GM23338 (cell line): Measurements from ENCODE around the gene C16orf95. TPM values are rescaled to one million over a fixed set of nuclear protein-coding genes. Genes with fewer than 3 reads are reported as not detected.
A peak's percentile ranks its signal among the peaks of the same experiment; 100 is the strongest.

Source experiments
- ATAC-seq: fragments of 200-7000 bp; cut with Tn5 transposase; 3 replicates; pipeline ENCODE4 v1.9.1; 2020
- DNase-seq: peaks from one replicate; pipeline ENCODE4 v3.0.0-alpha.2; 2015; ENCODE audit warnings: low spot score
- H2AFZ ChIP-seq: fragments of 200-600 bp; sonication (generic); 2 replicates; pipeline ENCODE4 v1.8.0; 2016; ENCODE audit warnings: antibody characterized with exemption, mild to moderate bottlenecking, moderate library complexity
- H3F3A ChIP-seq: fragments of 200-600 bp; sonication (generic); replicated peaks from 2 replicates; pipeline ENCODE4 v1.8.0; 2017; ENCODE audit warnings: antibody characterized with exemption, mixed run types, low read depth
- H3K27ac ChIP-seq: fragments of 200-600 bp; sonication (generic); 2 replicates; pipeline ENCODE4 v1.6.1; 2016; ENCODE audit warnings: low read depth
- H3K27me3 ChIP-seq: fragments of 200-600 bp; sonication (generic); 2 replicates; pipeline ENCODE4 v1.8.0; 2016; ENCODE audit warnings: mild to moderate bottlenecking, mixed run types, moderate library complexity; ENCODE audit not compliant: insufficient read depth
- H3K36me3 ChIP-seq: fragments of 200-600 bp; sonication (generic); 2 replicates; pipeline ENCODE4 v1.8.0; 2016; ENCODE audit warnings: mild to moderate bottlenecking; ENCODE audit not compliant: insufficient read depth
- H3K4me1 ChIP-seq: fragments of 200-600 bp; sonication (generic); 2 replicates; pipeline ENCODE4 v1.8.0; 2016; ENCODE audit warnings: mild to moderate bottlenecking, moderate library complexity; ENCODE audit not compliant: insufficient read depth
- H3K4me2 ChIP-seq: fragments of 200-600 bp; sonication (generic); 2 replicates; pipeline ENCODE4 v1.7.1; 2017; ENCODE audit warnings: mixed run types
- H3K4me3 ChIP-seq: fragments of 200-600 bp; sonication (generic); 2 replicates; pipeline ENCODE4 v1.6.1; 2016; ENCODE audit warnings: mixed run types
- H3K79me2 ChIP-seq: fragments of 200-600 bp; sonication (generic); replicated peaks from 2 replicates; pipeline ENCODE4 v1.8.0; 2017; ENCODE audit warnings: mild to moderate bottlenecking; ENCODE audit not compliant: insufficient read depth
- H3K9me2 ChIP-seq: fragments of 200-600 bp; sonication (generic); 2 replicates; pipeline ENCODE4 v1.8.0; 2017; ENCODE audit not compliant: insufficient read depth
- H4K20me1 ChIP-seq: fragments of 200-600 bp; sonication (generic); replicated peaks from 2 replicates; pipeline ENCODE4 v1.8.0; 2017; ENCODE audit warnings: mild to moderate bottlenecking; ENCODE audit not compliant: insufficient read depth
- H3K27ac Mint-ChIP-seq: 2 replicates; pipeline ENCODE4 v1.8.0; 2020; ENCODE audit warnings: inconsistent platforms, mild to moderate bottlenecking, moderate library complexity, mixed read lengths
- H3K27me3 Mint-ChIP-seq: 3 replicates; pipeline ENCODE4 v1.8.0; 2022; ENCODE audit warnings: low read depth, mild to moderate bottlenecking, moderate library complexity, mixed read lengths, inconsistent platforms; ENCODE audit not compliant: insufficient read depth, poor library complexity
- H3K36me3 Mint-ChIP-seq: 3 replicates; pipeline ENCODE4 v1.8.0; 2021; ENCODE audit warnings: low read depth, mild to moderate bottlenecking, inconsistent platforms, moderate library complexity, mixed read lengths
- H3K4me1 Mint-ChIP-seq: 3 replicates; pipeline ENCODE4 v1.8.0; 2020; ENCODE audit warnings: mild to moderate bottlenecking, inconsistent platforms, mixed read lengths
- H3K4me3 Mint-ChIP-seq: 3 replicates; pipeline ENCODE4 v1.8.0; 2021; ENCODE audit warnings: moderate library complexity, mild to moderate bottlenecking, inconsistent platforms, mixed read lengths
- H3K9me3 Mint-ChIP-seq: 3 replicates; pipeline ENCODE4 v1.8.0; 2020; ENCODE audit warnings: moderate library complexity, mild to moderate bottlenecking, inconsistent platforms, mixed read lengths
- EZH2 ChIP-seq: fragments of 200-600 bp; sonication (generic); IDR thresholded peaks from one replicate; pipeline ENCODE4 v1.8.0; 2017; ENCODE audit warnings: antibody characterized with exemption, mild to moderate bottlenecking, low read depth; ENCODE audit not compliant: unreplicated experiment
- ZNF331 ChIP-seq: fragments of 250-450 bp; sonication (Bioruptor Pico); IDR thresholded peaks from 2 replicates; pipeline ENCODE4 v1.5.0; 2020; ENCODE audit warnings: low read depth, mild to moderate bottlenecking, moderate library complexity
- ZNF462 ChIP-seq: fragments of 250-450 bp; sonication (Bioruptor Pico); IDR thresholded peaks from 2 replicates; pipeline ENCODE4 v1.5.0; 2020; ENCODE audit warnings: mild to moderate bottlenecking, moderate library complexity
- polyA plus RNA-seq: library from polyadenylated mRNA; unstranded; fragments of >200 nt; fragmentation: Nextera tagmentation; extraction: Ambion mirVana; gene quantifications from 2 replicates; pipeline ENCODE4 v1.2.1, GENCODE V29; 2016
- total RNA-seq: library from RNA; depleted of rRNA; stranded (reverse); fragments of >200 nt; shearing (Covaris generic); gene quantifications from 2 replicates; pipeline ENCODE4 v1.2.3, GENCODE V29; 2014
- TF ChIP-seq, protein P1 (sequence below): IDR thresholded peaks from one replicate; pipeline ENCODE4 v1.6.1; 2018; ENCODE audit warnings: antibody characterized with exemption; ENCODE audit not compliant: unreplicated experiment

The C16orf95 gene
- total and polyA plus RNA-seq, 2 experiments from 2014 or later, result 1.2 to 3.9 TPM

DNA sequence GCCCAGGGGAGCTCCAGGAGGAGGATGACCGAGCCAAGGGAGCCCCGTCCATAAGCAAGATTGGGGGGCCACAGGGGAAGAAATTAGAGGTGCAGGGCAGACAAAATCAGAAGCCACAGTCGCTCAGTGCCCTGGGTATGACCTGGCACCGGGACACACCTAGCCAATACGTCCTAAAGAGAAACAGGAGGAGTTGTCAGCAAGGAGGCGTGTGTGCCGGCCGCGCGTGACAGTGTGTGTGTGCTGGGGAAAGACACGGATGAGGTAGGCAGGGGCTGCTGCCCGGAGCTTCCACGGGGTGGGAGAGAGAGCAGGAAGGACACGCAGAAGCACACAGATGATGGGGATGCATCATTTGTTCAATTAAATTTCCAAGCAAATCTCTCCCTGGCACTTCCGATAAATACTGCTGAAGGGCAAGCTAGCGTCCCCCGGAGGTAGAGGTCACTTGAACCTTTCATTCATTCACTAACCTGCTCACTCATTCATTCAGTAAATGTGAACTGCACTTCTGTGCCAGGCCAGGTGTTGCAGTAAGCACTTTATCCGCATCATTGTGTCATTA lies 38.0 kb downstream of the C16orf95 start:
- Histone ChIP-seq H3K27ac (no peak overlapping the region), H2AFZ (peak overlapping the region; percentile 93; the same call in 1 of the 2 replicates), H3K4me3 (no peak overlapping the region), H3K27me3 (no peaks in the 10 kb centered on the region), H3K36me3 (no peaks in the 10 kb centered on the region), H4K20me1 (no peaks in the 10 kb centered on the region), H3K4me2 (no peak overlapping the region), H3K4me1 (no peaks in the 10 kb centered on the region), H3F3A (no peaks in the 10 kb centered on the region), H3K9me2 (no peaks in the 10 kb centered on the region), H3K79me2 (no peaks in the 10 kb centered on the region)
- TF ChIP-seq, protein P1, sequence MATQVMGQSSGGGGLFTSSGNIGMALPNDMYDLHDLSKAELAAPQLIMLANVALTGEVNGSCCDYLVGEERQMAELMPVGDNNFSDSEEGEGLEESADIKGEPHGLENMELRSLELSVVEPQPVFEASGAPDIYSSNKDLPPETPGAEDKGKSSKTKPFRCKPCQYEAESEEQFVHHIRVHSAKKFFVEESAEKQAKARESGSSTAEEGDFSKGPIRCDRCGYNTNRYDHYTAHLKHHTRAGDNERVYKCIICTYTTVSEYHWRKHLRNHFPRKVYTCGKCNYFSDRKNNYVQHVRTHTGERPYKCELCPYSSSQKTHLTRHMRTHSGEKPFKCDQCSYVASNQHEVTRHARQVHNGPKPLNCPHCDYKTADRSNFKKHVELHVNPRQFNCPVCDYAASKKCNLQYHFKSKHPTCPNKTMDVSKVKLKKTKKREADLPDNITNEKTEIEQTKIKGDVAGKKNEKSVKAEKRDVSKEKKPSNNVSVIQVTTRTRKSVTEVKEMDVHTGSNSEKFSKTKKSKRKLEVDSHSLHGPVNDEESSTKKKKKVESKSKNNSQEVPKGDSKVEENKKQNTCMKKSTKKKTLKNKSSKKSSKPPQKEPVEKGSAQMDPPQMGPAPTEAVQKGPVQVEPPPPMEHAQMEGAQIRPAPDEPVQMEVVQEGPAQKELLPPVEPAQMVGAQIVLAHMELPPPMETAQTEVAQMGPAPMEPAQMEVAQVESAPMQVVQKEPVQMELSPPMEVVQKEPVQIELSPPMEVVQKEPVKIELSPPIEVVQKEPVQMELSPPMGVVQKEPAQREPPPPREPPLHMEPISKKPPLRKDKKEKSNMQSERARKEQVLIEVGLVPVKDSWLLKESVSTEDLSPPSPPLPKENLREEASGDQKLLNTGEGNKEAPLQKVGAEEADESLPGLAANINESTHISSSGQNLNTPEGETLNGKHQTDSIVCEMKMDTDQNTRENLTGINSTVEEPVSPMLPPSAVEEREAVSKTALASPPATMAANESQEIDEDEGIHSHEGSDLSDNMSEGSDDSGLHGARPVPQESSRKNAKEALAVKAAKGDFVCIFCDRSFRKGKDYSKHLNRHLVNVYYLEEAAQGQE, result no peak
- no peak for TF ChIP-seq EZH2
- TF ChIP-seq ZNF462, result no peak
- no peak for TF ChIP-seq ZNF331
- Mint-ChIP-seq H3K27me3 (peaks cover 6% of the 10 kb centered on the region), H3K27ac (no peak overlapping the region), H3K36me3 (no peaks in the 10 kb centered on the region), H3K9me3 (no peaks in the 10 kb centered on the region), H3K4me1 (peaks cover 8% of the 10 kb centered on the region; the same call in 2 of the 3 replicates), H3K4me3 (no peak overlapping the region)
- no peak for DNase-seq
- ATAC-seq, result peak; percentile 14
